GM18873 (cell line): Measurements from ENCODE around the gene XAF1.
"Not testable (repeated sequence)": the region's sequence is repeated elsewhere in the genome, so short reads cannot be mapped to it uniquely, and the experiment has no call there.

Source experiments
- ATAC-seq: cut with Tn5 transposase; IDR thresholded peaks from one replicate; pipeline ENCODE4 v1.9.1; 2021; ENCODE audit warnings: mild to moderate bottlenecking, moderate library complexity, moderate number of reproducible peaks; ENCODE audit not compliant: unreplicated experiment, low FRiP score

The XAF1 gene

DNA sequence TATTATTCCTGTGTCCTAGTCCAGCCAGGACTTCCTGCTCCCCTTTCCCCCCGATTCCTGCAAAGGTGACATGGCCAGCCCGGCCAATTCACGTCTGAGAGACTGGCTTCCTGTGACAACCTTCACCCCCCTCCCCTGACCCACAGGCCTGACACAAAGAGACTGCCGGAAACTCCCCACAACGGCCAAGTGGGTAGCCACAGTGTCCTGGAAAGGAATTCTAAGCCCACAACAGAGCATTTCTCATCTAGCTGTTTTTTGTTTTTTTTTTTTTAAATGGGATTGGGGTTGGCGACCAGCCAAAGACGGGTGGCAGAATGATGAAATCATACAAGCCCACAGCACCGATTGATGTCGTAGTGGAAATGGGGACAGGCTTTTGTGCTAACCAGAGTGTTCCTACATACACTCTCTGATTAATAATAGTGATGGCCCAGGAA lies 2.8 kb upstream of the XAF1 start:
- no peak for ATAC-seq

DNA sequence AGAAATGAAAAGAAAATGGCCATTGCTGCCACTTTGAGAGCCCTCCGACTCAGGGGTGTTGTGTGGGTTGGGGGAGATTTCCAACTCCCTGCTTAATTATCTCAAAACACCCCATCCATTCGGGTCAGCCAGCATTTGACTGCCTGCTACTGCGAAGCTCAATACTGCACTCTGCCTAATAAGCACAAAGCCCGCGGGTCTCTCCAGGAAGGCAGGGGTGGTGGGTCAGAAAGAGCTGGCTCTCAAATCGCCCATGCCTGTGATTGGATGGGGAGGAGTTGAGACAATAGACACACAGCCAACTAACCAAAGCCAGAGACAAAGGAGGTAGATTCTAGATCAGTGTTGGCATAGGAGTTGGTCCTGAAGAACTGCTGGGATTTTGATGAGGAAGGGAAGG lies 2.3 kb upstream of the XAF1 start:
- no peak for ATAC-seq

DNA sequence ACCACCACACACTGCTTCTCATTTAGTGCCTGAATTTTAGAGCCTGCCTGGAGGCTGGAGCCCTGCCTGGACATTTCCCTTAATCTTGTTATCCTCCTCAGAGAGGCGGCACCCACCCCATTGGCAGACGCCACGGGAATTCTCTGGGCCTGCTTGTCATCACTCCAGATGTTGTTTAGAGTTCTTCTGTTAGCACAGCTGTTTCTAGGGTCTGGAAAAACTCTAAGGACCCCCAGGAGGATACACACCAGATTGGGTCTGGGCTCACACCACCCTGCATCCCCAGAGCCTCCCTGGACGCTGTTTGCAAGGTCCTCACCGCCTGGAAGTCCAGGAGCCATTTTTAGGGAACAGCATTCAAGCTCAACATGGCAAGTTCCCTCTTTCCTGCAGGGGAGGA lies 565 bp upstream of the XAF1 start:
- no peak for ATAC-seq

DNA sequence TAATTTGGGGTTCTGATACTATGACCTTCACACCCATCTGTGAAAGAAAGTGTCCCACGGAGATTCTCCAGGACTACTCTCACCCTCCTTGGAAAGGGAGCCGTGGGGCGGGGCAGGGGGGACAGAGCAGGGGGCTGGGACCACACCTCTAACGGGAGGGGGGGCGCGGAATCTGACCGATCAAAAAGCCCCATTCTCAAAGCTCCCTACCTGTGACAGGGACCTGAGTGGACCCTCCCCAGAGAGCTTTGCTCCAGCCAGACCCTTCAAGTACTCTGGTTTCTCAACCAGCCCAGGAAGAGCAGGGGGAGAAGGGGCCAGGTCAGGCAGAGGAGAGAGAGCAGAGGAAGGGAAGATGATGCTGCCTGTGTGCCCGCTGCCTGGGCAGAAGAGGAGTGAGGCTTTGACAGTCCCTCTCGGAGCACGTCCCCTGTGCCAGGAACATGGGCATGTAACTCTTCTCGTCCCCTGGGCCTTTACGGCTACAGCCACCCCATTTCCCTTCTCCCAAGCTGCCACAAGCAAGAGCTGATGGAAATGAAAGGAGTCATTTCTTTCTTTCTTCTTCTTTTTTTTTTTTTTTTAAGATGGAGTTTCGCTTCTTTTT lies 682 bp downstream of the XAF1 start:
- no peak for ATAC-seq

DNA sequence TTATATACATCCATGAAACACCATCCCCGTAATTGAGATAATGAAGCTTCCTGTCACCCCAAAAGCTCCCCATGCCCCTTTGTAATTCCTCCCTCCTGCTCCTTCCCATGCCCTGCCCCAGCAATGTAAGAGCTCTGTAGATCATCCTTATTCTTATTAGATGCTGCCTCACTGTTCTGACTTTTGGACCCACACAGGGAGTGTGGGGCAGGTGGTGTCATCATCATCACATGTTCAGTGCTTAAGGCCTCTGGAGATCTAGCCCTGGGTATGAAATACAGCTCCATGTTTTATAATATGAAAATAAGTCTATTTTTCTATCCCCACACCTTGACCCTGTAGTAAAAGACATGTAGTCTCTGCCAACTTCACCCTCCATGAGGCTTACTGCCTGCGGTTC lies 1.9 kb downstream of the XAF1 start:
- no peak for ATAC-seq

DNA sequence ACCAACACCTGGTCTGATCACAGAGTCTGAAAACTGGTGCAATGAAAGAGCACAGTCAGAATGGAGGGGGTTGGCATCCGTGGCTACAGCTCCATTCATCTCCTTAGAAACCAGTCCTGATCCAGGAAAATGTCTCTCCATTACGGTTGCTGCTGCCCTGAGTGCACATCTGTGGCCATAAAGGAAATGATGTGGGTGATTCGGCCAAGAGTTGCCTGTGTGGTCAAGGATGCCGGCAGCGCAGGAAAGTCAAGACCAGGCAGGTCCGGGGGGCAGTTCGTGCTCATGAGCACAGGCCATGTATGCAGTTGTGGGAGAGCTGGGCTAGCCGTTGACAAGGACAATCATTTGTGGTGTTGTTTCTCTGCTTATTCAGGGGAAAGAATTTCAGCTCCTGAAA lies 5.9 kb downstream of the XAF1 start:
- no peak for ATAC-seq

DNA sequence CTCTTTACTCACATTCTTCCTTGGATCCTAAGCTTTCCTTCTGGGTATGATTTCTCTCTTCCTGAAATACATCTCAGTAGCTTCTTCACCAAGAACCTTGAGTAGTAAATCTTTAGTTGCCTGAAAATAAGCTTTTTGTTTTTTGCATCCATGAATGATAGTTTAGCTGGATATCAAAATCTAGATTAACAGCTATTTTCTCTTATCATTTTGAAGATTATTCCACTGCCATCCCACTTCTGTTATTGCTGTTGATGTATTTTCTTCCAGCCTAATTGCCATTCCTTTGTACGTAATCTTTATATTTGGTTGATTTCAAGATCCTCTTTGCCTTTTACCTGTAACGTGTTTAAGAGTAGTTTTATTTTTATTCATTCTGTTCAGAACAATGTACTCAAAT lies 12.6 kb downstream of the XAF1 start:
- no peak for ATAC-seq

DNA sequence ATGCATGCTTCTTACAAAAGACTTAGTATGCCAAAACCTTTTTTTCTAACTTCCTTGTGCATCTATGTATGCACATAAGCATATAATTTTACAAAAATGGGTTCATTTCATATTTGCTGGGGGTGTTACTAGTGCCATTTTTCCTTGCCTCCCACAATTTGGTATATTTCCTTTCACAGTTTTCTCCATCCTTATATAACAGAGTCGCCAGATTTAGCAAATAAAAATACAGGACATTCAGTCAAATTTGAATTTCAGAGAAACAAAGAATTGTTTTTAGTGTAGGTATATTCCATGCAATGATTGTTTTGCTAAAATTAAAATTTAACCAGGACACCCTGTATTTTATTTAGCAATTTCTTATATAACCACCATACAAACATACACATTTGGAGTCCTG lies 16.2 kb downstream of the XAF1 start:
- no peak for ATAC-seq

DNA sequence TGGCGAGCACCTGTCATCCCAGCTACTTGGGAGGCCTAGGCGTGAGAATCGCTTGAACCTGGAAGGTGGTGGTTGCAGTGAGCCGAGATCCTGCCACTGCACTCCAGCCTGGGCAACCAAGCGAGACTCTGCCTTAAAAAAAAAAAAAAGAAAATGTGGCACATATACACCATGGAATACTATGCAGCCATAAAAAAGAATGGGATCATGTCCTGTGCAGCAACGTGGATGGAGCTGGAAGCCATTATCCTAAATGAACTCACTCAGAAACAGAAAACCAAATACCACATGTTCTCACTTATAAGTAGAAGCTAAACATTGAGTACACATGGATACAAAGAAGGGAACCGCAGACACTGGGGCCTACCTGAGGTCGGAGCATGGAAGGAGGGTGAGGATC lies 19.1 kb downstream of the XAF1 start:
- ATAC-seq, result not testable (repeated sequence)

DNA sequence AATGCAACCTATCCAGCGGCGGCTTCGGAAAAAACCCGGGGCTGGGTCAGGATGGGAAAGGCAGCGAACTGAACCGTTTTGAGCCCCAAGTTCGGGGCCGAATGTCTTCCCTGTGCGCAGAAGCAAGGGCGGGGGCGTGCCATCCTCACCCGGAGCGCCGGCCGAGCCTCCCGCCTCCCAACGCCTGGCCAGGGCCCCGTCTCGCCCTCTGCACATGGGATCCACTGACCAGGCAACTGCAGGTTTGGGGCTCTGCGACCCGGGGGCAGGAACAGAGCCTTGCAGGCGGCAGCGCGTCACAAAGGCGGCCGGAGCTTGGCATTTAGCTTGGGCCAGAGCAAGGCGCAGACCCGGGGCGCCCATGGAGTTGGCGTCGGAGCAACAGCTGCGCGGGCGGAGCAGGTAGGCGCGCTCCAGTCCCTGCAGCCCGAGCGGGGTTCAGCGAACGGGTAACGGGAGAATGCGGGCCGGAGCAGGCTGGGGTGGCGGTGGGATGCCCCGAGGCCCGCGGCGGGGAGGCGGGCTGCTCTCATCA lies 20.1 kb downstream of the XAF1 start, which contains the start of gene FBXO39:
FBXO39 (plus strand) TSS at position 345 of the 535 bp plus-strand sequence. CDS start 3,654 bp downstream, outside the sequence.
- ATAC-seq, result no peak

DNA sequence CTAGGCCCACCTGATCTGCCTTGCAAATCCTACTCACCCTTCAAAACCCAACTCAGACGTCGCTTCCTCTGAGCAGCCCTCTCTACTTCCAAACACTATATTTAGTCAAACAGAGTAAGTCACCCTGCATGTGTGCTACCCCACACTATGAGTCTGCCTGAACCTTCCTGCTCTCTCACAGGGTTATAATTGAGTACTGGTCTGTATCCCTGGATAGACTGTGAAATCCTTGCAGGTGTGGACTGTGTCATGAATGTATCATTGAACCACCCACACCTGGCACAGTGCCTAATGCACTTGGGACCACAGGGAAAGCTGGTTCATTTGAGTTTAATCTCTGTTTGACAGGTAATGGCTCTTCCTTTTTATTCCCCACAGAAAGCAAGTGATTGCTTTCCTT lies 23.6 kb downstream of the XAF1 start:
- no peak for ATAC-seq

DNA sequence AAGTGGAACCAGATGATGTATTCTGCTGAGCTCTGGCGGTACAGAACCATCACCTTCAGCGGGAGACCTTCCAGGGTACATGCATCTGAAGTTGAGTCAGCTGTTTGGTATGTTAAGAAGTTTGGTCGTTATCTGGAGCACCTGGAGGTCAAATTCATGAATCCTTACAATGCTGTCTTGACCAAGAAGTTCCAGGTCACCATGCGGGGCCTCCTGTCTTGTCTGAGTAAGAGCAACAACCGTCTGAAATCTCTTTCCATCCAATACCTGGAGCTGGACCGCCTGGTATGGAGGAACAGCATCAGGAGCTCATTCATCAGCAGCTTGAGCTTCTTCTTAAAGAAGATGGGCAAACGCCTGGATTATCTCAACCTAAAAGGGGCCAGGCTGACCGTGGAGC lies 24.2 kb downstream of the XAF1 start:
- no peak for ATAC-seq

DNA sequence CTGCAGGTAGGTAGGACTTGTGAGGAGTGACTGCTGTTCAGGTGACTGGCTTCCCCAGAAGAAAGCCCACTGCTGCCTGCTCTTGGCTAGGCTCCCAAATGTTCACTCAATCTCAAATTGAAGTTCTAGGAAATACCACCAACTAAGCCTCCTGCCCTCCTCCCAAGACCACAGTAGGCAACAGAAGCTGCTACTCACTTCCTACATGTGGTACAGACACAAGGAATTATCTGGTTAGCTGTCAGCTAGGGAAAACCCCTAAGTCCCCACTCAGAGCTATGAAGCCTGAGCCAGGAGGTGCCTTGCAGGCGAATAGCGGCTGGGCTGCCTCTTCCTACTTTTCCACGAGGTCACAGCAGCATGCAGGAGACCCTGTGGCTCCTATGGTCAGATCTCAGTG lies 25.0 kb downstream of the XAF1 start:
- no peak for ATAC-seq

DNA sequence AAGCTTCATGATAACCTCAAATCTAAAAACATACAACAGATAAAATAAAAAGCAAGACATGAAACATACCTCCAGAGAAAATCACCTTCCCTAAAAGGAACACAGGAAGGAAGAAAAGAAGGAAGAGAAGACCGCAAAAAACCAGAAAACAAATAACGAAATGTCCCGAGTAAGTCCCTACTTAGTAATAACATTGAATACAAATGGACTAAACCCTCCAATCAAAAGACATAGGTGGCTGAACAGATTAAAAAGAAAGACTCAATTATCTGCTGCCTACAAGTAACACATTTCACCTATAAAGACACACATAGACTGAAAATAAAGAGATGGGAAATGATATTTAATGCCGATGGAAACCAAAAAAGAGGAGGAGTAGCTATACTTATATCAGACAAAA lies 26.4 kb downstream of the XAF1 start:
- ATAC-seq, result no peak

DNA sequence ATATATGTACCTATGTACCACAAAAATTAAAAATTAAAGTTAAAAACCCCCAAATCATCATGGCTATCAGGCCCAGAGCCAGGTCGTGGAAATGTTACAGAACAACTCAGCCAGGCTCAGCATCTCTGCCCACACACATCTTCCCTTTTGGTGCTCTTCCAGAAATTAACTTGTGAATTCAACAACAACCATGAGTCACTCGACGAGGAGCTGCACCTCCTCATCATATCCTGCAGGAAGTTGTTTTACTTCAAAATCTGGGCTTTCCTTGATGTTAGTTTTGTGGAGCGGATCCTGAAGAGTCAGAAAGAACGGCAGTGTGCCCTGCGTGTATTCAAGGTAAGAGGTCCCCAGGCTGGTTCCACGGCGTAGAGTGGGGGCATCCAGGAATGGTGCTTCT lies 30.8 kb downstream of the XAF1 start:
- no peak for ATAC-seq

DNA sequence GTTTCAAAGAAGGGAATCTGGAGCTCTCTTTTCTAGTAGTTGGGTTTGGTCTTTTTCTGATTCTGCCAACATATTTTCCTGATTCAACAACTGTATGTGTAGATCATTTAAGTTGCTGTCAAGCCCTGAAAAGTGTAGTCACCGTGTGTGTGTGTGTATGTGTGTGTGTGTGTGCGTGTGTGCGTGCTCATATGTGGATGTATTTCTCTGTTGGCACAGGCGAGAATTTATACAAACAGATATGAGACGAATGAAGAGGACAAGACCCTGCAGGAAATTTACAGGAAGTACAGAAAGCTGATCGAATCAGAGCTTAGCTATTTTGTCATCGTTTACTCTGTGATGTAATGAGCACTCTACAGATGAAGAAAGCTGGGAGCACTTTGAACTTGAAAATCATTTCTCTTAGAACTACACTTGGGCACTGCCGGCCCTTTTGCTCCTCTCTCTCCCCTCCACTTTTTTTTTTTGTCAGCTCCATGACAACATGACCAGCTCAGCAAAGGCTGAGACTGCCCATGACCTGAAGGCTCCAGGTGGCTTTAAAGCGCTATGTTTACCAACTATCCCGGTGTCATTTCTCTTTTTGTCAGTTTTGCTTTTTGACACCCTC lies 31.3 kb downstream of the XAF1 start:
- ATAC-seq, result no peak

DNA sequence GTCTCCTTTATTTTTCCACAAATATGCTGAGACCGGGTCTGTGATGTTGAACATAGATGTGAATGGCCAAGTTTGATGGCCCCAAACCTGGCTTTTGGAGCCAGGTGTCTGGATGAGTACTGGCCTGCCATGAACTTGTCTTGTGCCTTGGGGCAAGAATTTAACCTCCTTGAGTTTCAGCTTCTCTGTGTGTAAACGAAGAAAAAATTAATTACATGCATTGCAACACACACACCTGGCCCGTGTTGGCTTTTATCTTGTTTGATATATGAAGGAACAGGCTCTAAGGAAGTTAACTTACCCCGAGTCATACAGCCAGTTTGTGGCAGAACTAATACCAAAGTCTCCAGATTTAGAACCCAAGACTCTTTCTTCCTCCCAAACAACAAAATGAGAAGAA lies 33.3 kb downstream of the XAF1 start:
- ATAC-seq, result no peak

DNA sequence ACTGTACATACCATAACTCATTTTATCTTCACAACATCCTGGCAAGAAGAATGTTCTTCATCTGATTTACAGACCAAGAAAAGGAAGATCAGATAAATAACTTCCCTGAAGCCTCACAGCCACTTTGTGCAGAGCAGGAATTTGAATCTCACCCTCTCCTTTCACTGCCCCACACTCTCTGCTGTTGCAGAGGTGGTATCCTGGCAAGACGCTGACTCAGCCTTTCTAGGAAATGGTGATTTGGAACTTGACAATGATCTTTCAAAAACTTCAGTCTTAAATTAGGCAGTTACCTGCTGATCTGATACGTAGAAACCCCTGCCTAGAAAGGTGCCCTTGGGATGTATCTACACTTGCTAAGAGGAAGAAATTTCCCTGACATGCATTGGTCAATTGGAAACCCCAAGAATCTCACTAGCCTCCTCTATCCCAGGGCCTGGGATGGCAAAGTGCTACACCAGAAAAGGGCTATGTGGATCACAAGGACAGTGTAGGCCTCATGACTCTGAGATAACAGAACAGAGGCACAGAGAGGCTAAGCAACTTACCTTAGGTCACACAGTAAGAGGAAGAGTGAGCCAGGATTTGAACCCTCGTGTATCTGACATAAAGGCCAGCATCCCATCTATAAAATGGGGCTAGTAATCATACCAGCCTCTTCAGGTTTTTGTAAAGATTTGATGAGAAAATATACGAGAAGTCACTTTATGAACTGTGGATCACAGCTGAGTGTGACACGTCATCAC lies 38.1 kb downstream of the XAF1 start:
- ATAC-seq, result no peak

DNA sequence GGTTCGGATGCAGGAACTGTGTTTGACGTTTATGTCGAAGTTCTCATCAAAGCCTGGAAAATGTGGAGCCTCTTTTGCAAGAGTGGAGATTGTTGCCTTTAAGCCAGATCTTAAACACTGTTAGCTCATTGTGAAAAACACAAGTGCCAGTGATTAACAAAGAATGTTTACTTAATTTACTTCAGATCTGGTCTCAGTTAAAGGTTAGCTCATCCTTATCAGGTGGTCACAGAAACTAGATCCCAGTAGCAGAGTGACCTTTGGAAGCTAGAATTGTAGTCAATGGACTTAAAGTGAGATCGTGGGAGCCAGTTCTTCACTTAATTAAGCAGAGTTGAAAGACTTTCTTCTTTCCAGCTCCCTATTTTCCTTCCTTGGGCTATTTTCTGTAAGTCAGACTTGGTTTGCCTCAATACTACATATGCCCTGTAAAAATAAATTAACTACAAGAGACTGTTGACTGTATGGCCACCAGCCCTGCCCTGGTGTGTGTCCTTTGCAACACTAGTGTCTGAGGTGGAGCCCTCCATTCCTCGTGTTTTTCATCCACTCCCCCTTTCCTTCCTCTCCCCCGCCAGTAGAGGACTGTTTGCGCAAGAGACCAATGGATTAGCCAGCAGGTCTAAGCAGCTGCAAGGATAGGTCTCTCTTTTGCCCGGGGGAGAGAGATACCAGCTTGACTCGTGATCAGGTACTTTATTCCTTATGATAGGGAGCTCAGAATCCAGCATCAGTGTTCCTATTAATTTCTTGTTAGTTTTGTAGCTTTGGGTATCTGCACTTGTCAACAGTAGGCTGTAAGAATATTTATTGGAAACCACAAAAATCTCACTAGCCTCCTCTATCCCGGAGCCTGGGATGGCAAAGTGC lies 40.4 kb downstream of the XAF1 start:
- no peak for ATAC-seq

DNA sequence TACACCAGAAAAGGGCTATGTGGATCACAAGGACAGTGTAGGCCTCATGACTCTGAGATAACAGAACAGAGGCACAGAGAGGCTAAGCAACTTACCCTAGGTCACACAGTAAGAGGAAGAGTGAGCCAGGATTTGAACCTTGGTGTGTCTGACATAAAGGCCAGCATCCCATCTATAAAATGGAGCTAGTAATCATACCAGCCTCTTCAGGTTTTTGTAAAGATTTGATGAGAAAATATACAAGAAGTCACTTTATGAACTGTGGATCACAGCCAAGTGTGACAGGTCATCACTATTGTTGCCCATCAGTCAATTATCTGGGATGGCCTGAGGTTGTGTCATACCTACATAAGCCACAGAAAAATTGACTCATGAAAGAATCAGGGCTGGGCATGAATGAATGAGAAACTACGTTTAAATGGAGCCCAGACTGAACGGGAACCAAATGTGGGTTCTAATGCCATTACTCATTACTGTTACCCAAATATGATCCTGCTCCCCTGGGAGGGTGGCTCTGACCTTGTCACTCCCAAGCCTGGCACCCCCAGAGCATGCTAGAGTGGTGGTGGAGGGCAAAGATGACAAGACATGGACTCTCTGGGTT lies 41.1 kb downstream of the XAF1 start:
- no peak for ATAC-seq
